CD4-positive, alpha-beta memory T cell (primary cell): ENCODE measurements around the gene GTSF1L. TPM values are rescaled to one million over a fixed set of nuclear protein-coding genes. Genes with fewer than 3 reads are reported as not detected.
A peak's percentile ranks its signal among the peaks of the same experiment; 100 is the strongest.

ENCODE experiments used
- CTCF ChIA-PET: fragments of 350-600 bp; sonication (Branson Sonifier 250); formaldehyde crosslinking; loops from one replicate; lab custom pipeline; 2021; ENCODE audit warnings: inconsistent platforms; ENCODE audit not compliant: partially characterized antibody; lab: Charles Lee
- POLR2A ChIA-PET: fragments of 350-600 bp; sonication (Branson Sonifier 250); formaldehyde crosslinking; loops from one replicate; lab custom pipeline; 2021; ENCODE audit not compliant: partially characterized antibody; lab: Charles Lee
- DNase-seq, 5 donors: peaks; one replicate each; pipeline versions ENCODE4 v3.0.0 to v3.0.0-alpha.2; 2020 to 2022; ENCODE audit warnings: mixed read lengths in 1 of 5
- H3K27ac ChIP-seq: one replicate; pipeline ENCODE4 v1.7.0; 2013; ENCODE audit warnings: low read depth, low read length
- H3K27me3 ChIP-seq: 2 replicates; pipeline ENCODE4 v1.7.0; 2013; ENCODE audit warnings: mild to moderate bottlenecking, low read length, moderate library complexity; ENCODE audit not compliant: insufficient read depth
- H3K36me3 ChIP-seq: 2 replicates; pipeline ENCODE4 v1.7.0; 2013; ENCODE audit warnings: mild to moderate bottlenecking, low read length, moderate library complexity; ENCODE audit not compliant: insufficient read depth
- H3K4me1 ChIP-seq: 2 replicates; pipeline ENCODE4 v1.7.0; 2013; ENCODE audit warnings: mild to moderate bottlenecking, low read length, moderate library complexity; ENCODE audit not compliant: insufficient read depth
- H3K4me3 ChIP-seq, 2 donors: one replicate each; pipeline ENCODE4 v1.7.0; 2013; ENCODE audit warnings: low read length in 2 of 2, mild to moderate bottlenecking in 1 of 2
- H3K9me3 ChIP-seq, 2 donors: one replicate each; pipeline ENCODE4 v1.7.0; 2013; ENCODE audit warnings: low read length in 2 of 2, control low read depth in 1 of 2; ENCODE audit not compliant: control insufficient read depth in 1 of 2
- H3K27ac Mint-ChIP-seq, 7 donors: one replicate each; pipeline ENCODE4 v1.8.0; 2020 to 2021; ENCODE audit warnings: mixed read lengths in 7 of 7, mild to moderate bottlenecking in 6 of 7, inconsistent platforms in 3 of 7, moderate library complexity in 3 of 7
- H3K27me3 Mint-ChIP-seq, 2 donors: one replicate each; pipeline ENCODE4 v1.8.0; 2020 to 2021; ENCODE audit warnings: mixed read lengths in 2 of 2
- H3K36me3 Mint-ChIP-seq, 2 donors: one replicate each; pipeline ENCODE4 v1.8.0; 2020 to 2021; ENCODE audit warnings: mixed read lengths in 2 of 2, inconsistent platforms in 1 of 2, mild to moderate bottlenecking in 1 of 2
- H3K4me1 Mint-ChIP-seq, 4 donors: one replicate each; pipeline ENCODE4 v1.8.0; 2020 to 2021; ENCODE audit warnings: mixed read lengths in 4 of 4, mild to moderate bottlenecking in 1 of 4
- H3K4me3 Mint-ChIP-seq, 8 donors: one replicate each; pipeline ENCODE4 v1.8.0; 2020 to 2021; ENCODE audit warnings: mixed read lengths in 8 of 8, mild to moderate bottlenecking in 7 of 8, moderate library complexity in 6 of 8, inconsistent platforms in 3 of 8
- H3K9me3 Mint-ChIP-seq, 8 donors: one replicate each; pipeline ENCODE4 v1.8.0; 2020 to 2021; ENCODE audit warnings: mixed read lengths in 8 of 8, mild to moderate bottlenecking in 5 of 8, inconsistent platforms in 3 of 8, moderate library complexity in 1 of 8
- intact Hi-C: fragments of 100-400 bp; cut with micrococcal nuclease; formaldehyde crosslinking; loops from one replicate; pipeline ENCODE4 v1.15.1; 2023
- polyA plus RNA-seq, 2 donors: library from polyadenylated mRNA; unstranded; fragments of 300-500 nt; fragmentation: Illumina TruSeq; gene quantifications; one replicate each; pipeline ENCODE4 v1.2.3, GENCODE V29; 2021
- total RNA-seq, 2 experiments: library from RNA; stranded (reverse); gene quantifications; one replicate each; pipeline ENCODE4 v1.2.3, GENCODE V29; 2021

GTSF1L gene
- total and polyA plus RNA-seq, 4 experiments from 2014 or later = not detected

DNA sequence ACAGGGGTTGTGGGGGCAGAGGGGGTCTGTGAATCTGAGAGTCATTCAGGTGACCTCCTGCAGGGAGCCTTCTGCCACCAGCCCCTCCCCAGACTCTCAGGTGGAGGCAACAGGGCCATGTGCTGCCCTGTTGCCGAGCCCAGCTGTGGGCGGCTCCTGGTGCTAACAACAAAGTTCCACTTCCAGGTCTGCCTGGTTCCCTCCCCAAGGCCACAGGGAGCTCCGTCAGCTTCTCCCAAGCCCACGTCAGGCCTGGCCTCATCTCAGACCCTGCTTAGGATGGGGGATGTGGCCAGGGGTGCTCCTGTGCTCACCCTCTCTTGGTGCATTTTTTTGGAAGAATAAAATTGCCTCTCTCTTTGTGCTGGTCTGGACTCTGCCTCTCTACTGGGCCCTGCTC, 10.7 kb downstream of the GTSF1L start:
- peaks cover 5% of the 10 kb centered on the region for H3K4me1 ChIP-seq
- H3K27me3 ChIP-seq = no peaks in the 10 kb centered on the region
- H3K4me1 Mint-ChIP-seq = peaks cover 0 to 12% (median 5%) of the 10 kb centered on the region in 4 donors
- CTCF ChIA-PET = no interaction called here
- DNase-seq = no peak
- H3K27me3 Mint-ChIP-seq = no peaks in the 10 kb centered on the region
- H3K36me3 ChIP-seq = no peaks in the 10 kb centered on the region
- peaks cover 0 to 3% (median 0%) of the 10 kb centered on the region in 8 donors for H3K9me3 Mint-ChIP-seq
- H3K4me3 ChIP-seq = no peak overlapping the region
- H3K9me3 ChIP-seq = no peaks in the 10 kb centered on the region
- no peak overlapping the region for H3K4me3 Mint-ChIP-seq
- POLR2A ChIA-PET = no interaction called here
- H3K27ac ChIP-seq = no peak overlapping the region
- H3K36me3 Mint-ChIP-seq = no peaks in the 10 kb centered on the region
- intact Hi-C loops = no loop called here
- no peak overlapping the region for H3K27ac Mint-ChIP-seq

DNA sequence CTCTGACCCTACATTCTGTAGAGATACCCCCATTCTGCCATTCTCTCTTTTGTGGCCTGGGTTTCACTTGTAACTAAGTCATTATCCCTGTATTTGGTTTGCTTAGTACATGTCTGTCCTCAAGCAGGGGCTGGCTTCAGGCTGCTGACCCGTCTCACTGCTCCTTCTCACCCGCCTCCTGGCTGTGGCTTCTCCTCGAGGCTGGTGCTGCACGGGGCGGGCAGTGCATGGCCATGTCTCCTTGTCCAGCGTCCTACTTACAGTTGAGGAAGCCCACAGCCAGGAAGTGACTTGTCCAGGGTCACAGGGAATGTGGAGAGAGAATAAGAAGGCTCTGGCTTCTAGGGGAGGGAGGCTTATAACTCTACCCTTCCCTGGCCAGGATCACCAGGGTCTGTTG, 11.3 kb downstream of the GTSF1L start:
- H3K36me3 ChIP-seq = no peaks in the 10 kb centered on the region
- H3K9me3 Mint-ChIP-seq = peaks cover 0 to 3% (median 0%) of the 10 kb centered on the region in 8 donors
- H3K27ac ChIP-seq = no peak overlapping the region
- intact Hi-C loops = no loop called here
- no peaks in the 10 kb centered on the region for H3K9me3 ChIP-seq
- no peaks in the 10 kb centered on the region for H3K27me3 ChIP-seq
- no peak for DNase-seq
- no peaks in the 10 kb centered on the region for H3K36me3 Mint-ChIP-seq
- POLR2A ChIA-PET = no interaction called here
- H3K4me1 ChIP-seq = no peaks in the 10 kb centered on the region
- no peak overlapping the region for H3K4me3 ChIP-seq
- CTCF ChIA-PET = no interaction called here
- no peak overlapping the region for H3K4me3 Mint-ChIP-seq
- no peaks in the 10 kb centered on the region for H3K27me3 Mint-ChIP-seq
- peak overlapping the region in 1 of 7 donors; percentile 7 for H3K27ac Mint-ChIP-seq
- peaks cover 0 to 11% (median 2%) of the 10 kb centered on the region in 4 donors for H3K4me1 Mint-ChIP-seq

DNA sequence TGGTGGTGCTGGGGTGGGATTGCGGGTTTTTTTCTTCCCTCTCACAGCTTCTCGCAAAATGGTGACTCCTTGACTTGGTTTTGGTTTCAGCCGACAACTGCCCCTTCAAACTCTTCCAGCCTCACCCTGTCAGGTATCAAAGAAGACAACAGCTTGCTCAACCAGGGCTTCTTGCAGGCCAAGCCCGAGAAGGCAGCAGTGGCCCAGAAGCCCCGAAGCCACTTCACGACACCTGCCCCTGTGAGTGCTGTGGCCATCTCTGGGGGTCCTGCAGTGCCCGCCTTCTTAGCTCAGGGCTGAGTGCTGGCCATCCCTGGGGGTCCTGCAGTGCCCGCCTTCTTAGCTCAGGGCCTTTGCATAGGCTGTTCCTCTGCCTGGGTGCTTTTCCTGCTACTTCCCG, 11.8 kb downstream of the GTSF1L start:
- H3K27me3 ChIP-seq = no peaks in the 10 kb centered on the region
- ChIA-PET POLR2A (no interaction called here), CTCF (no interaction called here)
- no peak overlapping the region for H3K4me3 ChIP-seq
- no peaks in the 10 kb centered on the region for H3K9me3 ChIP-seq
- Mint-ChIP-seq H3K27ac (peak overlapping the region in 1 of 7 donors; percentile 7), H3K4me1 (peaks cover 0 to 7% (median under 1%) of the 10 kb centered on the region in 4 donors), H3K9me3 (peaks cover 0 to 2% (median 0%) of the 10 kb centered on the region in 8 donors), H3K4me3 (no peak overlapping the region), H3K27me3 (no peaks in the 10 kb centered on the region), H3K36me3 (no peaks in the 10 kb centered on the region)
- no peaks in the 10 kb centered on the region for H3K4me1 ChIP-seq
- H3K36me3 ChIP-seq = no peaks in the 10 kb centered on the region
- H3K27ac ChIP-seq = no peak overlapping the region
- DNase-seq = no peak
- intact Hi-C loops = no loop called here

DNA sequence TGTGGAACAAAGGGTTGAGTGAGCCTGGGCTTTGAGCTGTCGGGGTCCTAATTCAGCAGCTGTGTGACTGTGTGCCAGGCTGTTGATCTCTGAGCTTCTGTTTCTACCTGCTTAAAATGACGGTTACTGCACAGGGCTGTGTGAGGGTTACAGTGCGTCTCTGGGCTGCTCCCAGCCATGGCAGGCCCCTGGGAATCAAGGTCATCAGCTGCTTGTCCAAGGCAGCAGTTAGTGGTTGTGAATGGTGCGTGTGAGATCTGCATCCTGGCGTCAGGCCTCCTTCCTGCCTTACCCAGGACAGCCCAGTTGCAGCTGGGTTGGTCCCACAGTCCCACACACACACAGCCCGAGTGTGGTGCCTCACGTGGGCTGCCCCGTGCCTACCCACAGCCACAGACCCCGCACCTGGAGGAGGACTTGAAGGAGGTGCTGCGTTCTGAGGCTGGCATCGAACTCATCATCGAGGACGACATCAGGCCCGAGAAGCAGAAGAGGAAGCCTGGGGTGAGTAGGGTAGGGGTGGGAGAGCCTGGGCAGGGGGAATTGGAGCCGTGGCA, 15.6 kb downstream of the GTSF1L start:
- Mint-ChIP-seq H3K36me3 (no peaks in the 10 kb centered on the region), H3K27me3 (no peaks in the 10 kb centered on the region), H3K4me3 (no peak overlapping the region), H3K27ac (peak overlapping the region in 1 of 7 donors; percentile 18), H3K9me3 (no peaks in the 10 kb centered on the region), H3K4me1 (no peaks in the 10 kb centered on the region)
- Histone ChIP-seq H3K27me3 (no peaks in the 10 kb centered on the region), H3K4me1 (no peaks in the 10 kb centered on the region), H3K9me3 (no peaks in the 10 kb centered on the region), H3K27ac (no peak overlapping the region), H3K36me3 (no peaks in the 10 kb centered on the region), H3K4me3 (no peak overlapping the region)
- POLR2A ChIA-PET = no interaction called here
- DNase-seq = no peak
- CTCF ChIA-PET = no interaction called here
- intact Hi-C loops = no loop called here

DNA sequence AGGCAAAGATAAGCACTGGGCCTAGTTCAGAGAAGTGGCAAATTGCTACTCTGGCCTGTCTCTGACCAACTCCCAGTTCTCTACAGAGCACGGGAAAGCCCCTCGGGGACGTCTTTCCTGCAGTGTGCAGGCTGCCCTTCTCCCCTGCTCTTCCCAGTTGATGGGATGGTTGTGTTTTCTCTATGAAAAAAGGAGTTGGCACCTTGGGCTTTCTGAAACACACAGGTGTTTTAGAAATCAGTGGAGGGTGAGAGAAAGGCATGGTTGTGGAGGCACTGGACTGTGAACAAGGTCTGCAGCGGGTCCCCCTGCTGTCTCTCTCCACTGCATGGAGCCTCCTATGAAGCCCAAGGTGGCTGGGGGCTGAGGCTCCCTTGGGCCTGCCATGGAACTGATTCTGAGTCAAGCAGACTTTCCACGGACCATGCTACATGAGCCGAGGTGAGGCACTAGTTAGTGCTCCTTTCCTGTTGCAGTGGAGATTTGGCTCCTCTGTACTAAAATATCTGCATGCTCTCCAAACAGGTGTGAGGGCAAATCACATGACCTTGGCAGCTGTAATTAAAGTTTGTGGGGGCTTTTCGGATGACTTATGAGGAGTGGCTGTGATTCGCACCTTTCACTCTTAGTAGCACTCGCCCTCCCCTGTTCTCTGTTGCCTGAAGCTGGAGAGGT, 16.3 kb downstream of the GTSF1L start:
- Mint-ChIP-seq H3K9me3 (no peaks in the 10 kb centered on the region), H3K4me3 (no peak overlapping the region), H3K4me1 (no peaks in the 10 kb centered on the region), H3K27me3 (no peaks in the 10 kb centered on the region), H3K27ac (peak overlapping the region in 1 of 7 donors; percentile 18), H3K36me3 (no peaks in the 10 kb centered on the region)
- H3K9me3 ChIP-seq = no peaks in the 10 kb centered on the region
- DNase-seq = no peak
- H3K4me3 ChIP-seq = no peak overlapping the region
- no peaks in the 10 kb centered on the region for H3K4me1 ChIP-seq
- H3K36me3 ChIP-seq = no peaks in the 10 kb centered on the region
- POLR2A ChIA-PET = no interaction called here
- H3K27ac ChIP-seq = no peak overlapping the region
- CTCF ChIA-PET = interaction anchor here (0.5 kb wide), 1 partner anchor 12 kb away, joined by 3 read pairs; no protein-coding TSS in a partner anchor
- intact Hi-C loops = no loop called here
- H3K27me3 ChIP-seq = no peaks in the 10 kb centered on the region

DNA sequence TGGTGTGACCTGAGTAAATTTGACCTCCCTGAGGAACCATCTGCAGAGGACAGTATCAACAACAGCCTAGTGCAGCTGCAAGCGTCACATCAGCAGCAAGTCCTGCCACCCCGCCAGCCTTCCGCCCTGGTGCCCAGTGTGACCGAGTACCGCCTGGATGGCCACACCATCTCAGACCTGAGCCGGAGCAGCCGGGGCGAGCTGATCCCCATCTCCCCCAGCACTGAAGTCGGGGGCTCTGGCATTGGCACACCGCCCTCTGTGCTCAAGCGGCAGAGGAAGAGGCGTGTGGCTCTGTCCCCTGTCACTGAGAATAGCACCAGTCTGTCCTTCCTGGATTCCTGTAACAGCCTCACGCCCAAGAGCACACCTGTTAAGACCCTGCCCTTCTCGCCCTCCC, 24.3 kb downstream of the GTSF1L start:
- intact Hi-C loops = no loop called here
- Histone ChIP-seq H3K27ac (no peak overlapping the region), H3K27me3 (no peaks in the 10 kb centered on the region), H3K9me3 (no peaks in the 10 kb centered on the region), H3K4me3 (no peak overlapping the region), H3K4me1 (no peaks in the 10 kb centered on the region), H3K36me3 (no peaks in the 10 kb centered on the region)
- ChIA-PET POLR2A (no interaction called here), CTCF (no interaction called here)
- Mint-ChIP-seq H3K27ac (no peak overlapping the region), H3K36me3 (no peaks in the 10 kb centered on the region), H3K4me1 (no peaks in the 10 kb centered on the region), H3K27me3 (no peaks in the 10 kb centered on the region), H3K9me3 (no peaks in the 10 kb centered on the region), H3K4me3 (no peak overlapping the region)
- no peak for DNase-seq

DNA sequence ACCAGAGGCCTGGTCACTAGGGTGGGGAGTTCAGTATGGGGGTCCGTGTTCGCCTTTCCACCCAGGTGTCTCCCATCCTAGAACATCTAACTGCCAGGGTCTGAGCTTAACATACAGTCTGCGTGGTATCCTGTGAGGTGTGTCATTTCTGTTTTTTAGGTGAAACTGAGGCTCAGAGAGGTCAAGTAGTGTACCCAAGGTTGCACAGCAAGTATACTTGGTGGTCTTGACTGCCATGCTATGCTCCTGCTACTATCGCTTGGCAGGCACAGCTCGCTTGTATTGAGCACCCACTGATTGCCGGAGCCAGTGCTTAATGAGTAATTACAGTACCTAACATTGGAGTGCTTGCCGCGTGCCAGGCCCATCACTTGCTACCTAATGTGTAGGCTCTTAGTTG, 26.2 kb downstream of the GTSF1L start:
- no peaks in the 10 kb centered on the region for H3K4me1 Mint-ChIP-seq
- H3K27me3 Mint-ChIP-seq = no peaks in the 10 kb centered on the region
- intact Hi-C loops = no loop called here
- no peaks in the 10 kb centered on the region for H3K36me3 Mint-ChIP-seq
- H3K27me3 ChIP-seq = no peaks in the 10 kb centered on the region
- H3K4me1 ChIP-seq = no peaks in the 10 kb centered on the region
- H3K27ac Mint-ChIP-seq = no peak overlapping the region
- H3K4me3 ChIP-seq = no peak overlapping the region
- H3K4me3 Mint-ChIP-seq = no peak overlapping the region
- POLR2A ChIA-PET = no interaction called here
- H3K9me3 ChIP-seq = no peaks in the 10 kb centered on the region
- CTCF ChIA-PET = no interaction called here
- H3K27ac ChIP-seq = no peak overlapping the region
- H3K36me3 ChIP-seq = no peaks in the 10 kb centered on the region
- no peaks in the 10 kb centered on the region for H3K9me3 Mint-ChIP-seq
- no peak for DNase-seq
